Mucosa of descending colon (tissue), 3 donors: ENCODE measurements around the gene GHR. TPM values are rescaled to one million over a fixed set of nuclear protein-coding genes. Genes with fewer than 3 reads are reported as not detected.

Source experiments
- ATAC-seq: fragments of 200-7000 bp; cut with Tn5 transposase; one replicate; pipeline ENCODE4 v1.9.1; 2020; ENCODE audit warnings: mild to moderate bottlenecking, moderate library complexity
- DNase-seq, 3 donors: peaks; one replicate each; pipeline ENCODE4 v3.0.0-alpha.2; 2020
- H3K36me3 ChIP-seq: fragments of 200-600 bp; one replicate; pipeline ENCODE4 v1.8.0; 2021; ENCODE audit warnings: low read depth, mild to moderate bottlenecking
- H3K4me1 ChIP-seq: fragments of 200-600 bp; one replicate; pipeline ENCODE4 v1.8.0; 2021; ENCODE audit warnings: low read depth, mild to moderate bottlenecking
- H3K4me3 ChIP-seq: fragments of 200-600 bp; one replicate; pipeline ENCODE4 v1.8.0; 2021; ENCODE audit warnings: mild to moderate bottlenecking
- H3K9me3 ChIP-seq: fragments of 200-600 bp; one replicate; pipeline ENCODE4 v1.8.0; 2021; ENCODE audit warnings: mild to moderate bottlenecking
- CTCF ChIP-seq: fragments of 200-600 bp; IDR thresholded peaks from one replicate; pipeline ENCODE4 v1.8.0; 2022; ENCODE audit warnings: antibody characterized with exemption, mild to moderate bottlenecking
- intact Hi-C, 2 donors: fragments of 100-400 bp; cut with DNase I in 1 of 2; cut with micrococcal nuclease in 1 of 2; formaldehyde crosslinking; loops; one replicate each; pipeline versions ENCODE4 v1.11.0 to v1.11.1; 2022; cut with DNase I, micrococcal nuclease
- total RNA-seq, 3 donors: library from RNA; stranded (reverse); fragmentation: NEBNext Ultra II Directional in 2 of 3; extraction: Animal tissue kit (Norgen Biotek cat#: 25700) in 2 of 3; gene quantifications; one replicate each; pipeline versions ENCODE4 v1.2.1 to v1.2.4, GENCODE V29; 2021 to 2023
- donor health status: DM: no; HTN: no; CAD: no; lungs with moderate emphysema.
- donor health status: DM: no; HTN: no; CAD: no.
- donor health status: DM: no; HTN: yes; CAD: no.

Gene GHR
- total RNA-seq, 3 donors from 2014 or later = 8.7 to 10.3 (median 9.8) TPM

DNA sequence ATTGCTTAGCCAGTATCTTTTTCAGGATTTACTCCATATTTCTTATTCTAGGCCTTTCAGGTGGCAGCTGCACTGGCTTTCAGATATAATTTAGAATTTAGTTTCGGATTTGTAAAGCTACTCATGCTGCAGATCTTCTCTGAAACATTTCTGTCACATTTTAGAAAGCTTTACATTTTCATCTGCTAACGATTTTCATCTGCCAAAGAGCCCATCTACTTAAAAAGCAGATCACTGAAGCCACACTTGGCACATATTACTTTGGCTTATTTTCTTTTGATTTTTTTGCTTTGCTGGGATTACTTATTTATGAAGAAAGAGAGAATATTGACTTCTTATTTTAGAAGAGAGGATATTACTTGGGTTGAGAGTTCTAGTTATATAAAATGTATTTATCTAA is 98.2 kb downstream of the GHR start:
- H3K4me1 ChIP-seq = peaks cover 22% of the 10 kb centered on the region
- H3K4me3 ChIP-seq = no peak overlapping the region
- no peaks in the 10 kb centered on the region for H3K36me3 ChIP-seq
- no peaks in the 10 kb centered on the region for H3K9me3 ChIP-seq
- ATAC-seq (no peak), DNase-seq (no peak)
- TF ChIP-seq CTCF = no peak
- intact Hi-C loops = no loop called here

DNA sequence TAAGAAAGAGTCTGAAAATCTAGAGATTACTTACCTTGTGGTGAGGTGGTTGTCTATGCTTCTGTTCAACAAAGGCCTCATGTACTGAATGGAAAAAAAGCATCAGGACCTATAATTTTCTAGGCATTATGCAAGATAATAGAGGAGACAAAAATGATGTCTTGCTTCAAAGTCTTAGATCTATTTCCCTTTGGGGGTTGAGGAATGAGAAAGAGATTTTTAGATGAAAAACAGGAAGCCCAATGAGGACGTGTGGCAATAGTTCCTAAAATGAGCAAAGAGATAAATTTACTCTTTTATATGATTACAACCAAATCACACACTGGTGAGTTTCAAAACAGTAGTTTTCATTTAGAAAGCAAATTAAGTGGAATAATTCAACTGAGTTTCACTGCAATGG is 99.5 kb downstream of the GHR start:
- intact Hi-C loops = no loop called here
- TF ChIP-seq CTCF = no peak
- H3K36me3 ChIP-seq = no peaks in the 10 kb centered on the region
- DNase-seq (no peak), ATAC-seq (no peak)
- no peak overlapping the region for H3K4me3 ChIP-seq
- peaks cover 16% of the 10 kb centered on the region for H3K4me1 ChIP-seq
- no peaks in the 10 kb centered on the region for H3K9me3 ChIP-seq

GRCh38 chr5:42526179-42526578 is 102.9 kb downstream of the GHR start:
- TF ChIP-seq CTCF = no peak
- no peaks in the 10 kb centered on the region for H3K36me3 ChIP-seq
- intact Hi-C loops = no loop called here
- DNase-seq = no peak
- no peaks in the 10 kb centered on the region for H3K9me3 ChIP-seq
- no peak overlapping the region for H3K4me3 ChIP-seq
- H3K4me1 ChIP-seq = peaks cover under 1% of the 10 kb centered on the region
- no peak for ATAC-seq

- DNase-seq (no peak), ATAC-seq (no peak)
- Histone ChIP-seq H3K4me1 (no peaks in the 10 kb centered on the region), H3K4me3 (no peak overlapping the region), H3K9me3 (no peaks in the 10 kb centered on the region), H3K36me3 (no peaks in the 10 kb centered on the region)
- TF ChIP-seq CTCF = no peak
- intact Hi-C loops = no loop called here
These were observed 108.4 kb downstream of the GHR start for GRCh38 chr5:42531611-42532010.

GRCh38 chr5:42542106-42542505 is 118.9 kb downstream of the GHR start:
- no peak for TF ChIP-seq CTCF
- H3K36me3 ChIP-seq = no peaks in the 10 kb centered on the region
- intact Hi-C loops = no loop called here
- H3K9me3 ChIP-seq = peaks cover 4% of the 10 kb centered on the region
- H3K4me3 ChIP-seq = no peak overlapping the region
- H3K4me1 ChIP-seq = no peaks in the 10 kb centered on the region
- DNase-seq (no peak), ATAC-seq (no peak)

GRCh38 chr5:42543774-42544173 is 120.5 kb downstream of the GHR start:
- H3K36me3 ChIP-seq = no peaks in the 10 kb centered on the region
- intact Hi-C loops = no loop called here
- ATAC-seq (no peak), DNase-seq (no peak)
- no peak for TF ChIP-seq CTCF
- H3K4me1 ChIP-seq = peaks cover 2% of the 10 kb centered on the region
- peaks cover 4% of the 10 kb centered on the region for H3K9me3 ChIP-seq
- H3K4me3 ChIP-seq = no peak overlapping the region
